ENCODE data around the gene NOX3.

GRCh38 chr6:155440398-155441111, 15.1 kb downstream of the NOX3 start:
- no peak for TF ChIP-seq CTCF (IDR thresholded peaks at IDR 0.05; ENCODE audit: borderline replicate concordance, extremely low read depth, low read length, poor library complexity, severe bottlenecking)
- no peak for TF ChIP-seq EZH2 (IDR thresholded peaks at IDR 0.05; ENCODE audit: borderline replicate concordance, low read depth, low read length, severe bottlenecking)

Measured in DND-41 (cell line).